Adrenal gland (tissue), 12 donors: Measurements from ENCODE around the gene SHKBP1. TPM values are rescaled to one million over a fixed set of nuclear protein-coding genes. Genes with fewer than 3 reads are reported as not detected.

ENCODE experiments used
- DNase-seq, 7 donors: peaks; one replicate each; pipeline ENCODE4 v3.0.0-alpha.2; 2019 to 2020
- H3K27ac ChIP-seq, 5 donors: fragments of 200-600 bp; sonication (generic) in 4 of 5; 1 replicate in 3 of 5; 2 replicates in 2 of 5; pipeline versions ENCODE4 v1.5.1 to v1.8.0; 2016 to 2020; ENCODE audit warnings: mild to moderate bottlenecking in 1 of 5
- H3K27me3 ChIP-seq: fragments of 200-600 bp; 2 replicates; pipeline ENCODE4 v1.8.0; 2021
- H3K36me3 ChIP-seq, 2 donors: fragments of 200-600 bp; replicated peaks in 1 of 2; 1 replicate in 1 of 2; 2 replicates in 1 of 2; pipeline versions ENCODE4 v1.5.1 to v1.8.0; 2018 to 2022
- H3K4me1 ChIP-seq, 2 donors: fragments of 200-600 bp; replicated peaks in 1 of 2; 1 replicate in 1 of 2; 2 replicates in 1 of 2; pipeline versions ENCODE4 v1.5.1 to v1.8.0; 2018 to 2021
- H3K4me3 ChIP-seq, 4 donors: fragments of 200-600 bp; sonication (generic) in 3 of 4; one replicate each; pipeline ENCODE4 v1.5.1; 2016 to 2018
- H3K9me3 ChIP-seq, 3 donors: fragments of 200-600 bp; sonication (generic) in 1 of 3; replicated peaks in 1 of 3; 1 replicate in 2 of 3; 2 replicates in 1 of 3; pipeline versions ENCODE4 v1.5.1 to v1.8.0; 2016 to 2021
- CTCF ChIP-seq, 6 experiments: fragments of 450-650 bp in 4 of 6; fragments of 200-600 bp in 2 of 6; sonication (generic) in 1 of 6; IDR thresholded peaks; 1 replicate in 5 of 6; 2 replicates in 1 of 6; pipeline versions ENCODE4 v1.5.1 to v1.8.0; 2016 to 2021; ENCODE audit warnings: antibody characterized with exemption in 6 of 6, mild to moderate bottlenecking in 2 of 6, moderate library complexity in 1 of 6
- POLR2A ChIP-seq, 2 donors: fragments of 450-650 bp; IDR thresholded peaks; one replicate each; pipeline ENCODE4 v1.6.1; 2017; ENCODE audit warnings: antibody characterized with exemption in 2 of 2, mild to moderate bottlenecking in 2 of 2, moderate library complexity in 1 of 2
- WGBS, 4 donors: extraction: QIAGEN DNeasy Blood & Tissue Kit in 2 of 4; methylation state at CpG; one replicate each; pipeline versions ENCODE4 v1.1.5 to v1.1.7; 2013 to 2017; 5-methylcytosine and 5-hydroxymethylcytosine counted together
- intact Hi-C, 2 donors: fragments of 100-400 bp; cut with DNase I; formaldehyde crosslinking; loops; one replicate each; pipeline versions ENCODE4 v1.14.1 to v1.15.0; 2022 to 2023
- polyA plus RNA-seq, 3 donors: library from polyadenylated mRNA; stranded (reverse); fragments of 200-250 nt in 2 of 3; fragments of 350-450 nt in 1 of 3; fragmentation: Illumina TruSeq in 1 of 3; extraction: RNeasy Lipid Tissue Mini Kit (QIAGEN cat#74804) in 1 of 3; gene quantifications; one replicate each; pipeline ENCODE4 v1.2.3, GENCODE V29; 2013 to 2014
- total RNA-seq, 9 donors: library from RNA; depleted of rRNA in 4 of 9; stranded (reverse); fragments of >200 nt in 4 of 9; fragments of 120-200 nt in 1 of 9; fragmentation: NEBNext Ultra II Directional in 1 of 9; extraction: Animal tissue kit (Norgen Biotek cat#: 25700) in 1 of 9; gene quantifications; one replicate each; pipeline versions ENCODE4 v1.1.0 to v1.2.4, GENCODE V29; 2013 to 2023
- donor health status: healthy with polysubstance abuse.
- donor health status: Bipolar disorder and iron deficiency.
- donor health status: DM: yes; HTN: yes; CAD: no.
- donor health status: DM: no; HTN: no; CAD: no.
- donor health status: DM: no; HTN: no; CAD: no.
- donor health status: DM: yes; HTN: yes; CAD: no.

The SHKBP1 gene
- total and polyA plus RNA-seq, 12 donors: 12.5 to 157 (median 51.6) TPM

DNA sequence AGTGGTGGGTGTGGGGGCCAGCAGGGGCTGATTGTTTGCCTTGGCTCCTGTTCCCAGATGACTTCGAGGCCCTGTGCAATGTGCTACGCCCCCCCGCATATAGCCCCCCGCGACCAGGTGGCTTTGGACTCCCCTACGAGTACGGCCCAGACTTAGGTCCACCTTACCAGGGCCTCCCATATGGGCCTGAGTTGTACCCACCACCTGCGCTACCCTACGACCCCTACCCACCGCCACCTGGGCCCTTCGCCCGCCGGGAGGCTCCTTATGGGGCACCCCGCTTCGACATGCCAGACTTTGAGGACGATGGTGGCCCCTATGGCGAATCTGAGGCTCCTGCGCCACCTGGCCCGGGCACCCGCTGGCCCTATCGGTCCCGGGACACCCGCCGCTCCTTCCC is 50.2 kb downstream of the SHKBP1 start:
- H3K9me3 ChIP-seq: no peaks in the 10 kb centered on the region
- no peak for DNase-seq
- 91 to 96% (median 93%) methylated on average over 22 to 24 of the region's 24 CpGs for WGBS, 4 donors
- H3K27ac ChIP-seq: no peak overlapping the region
- peaks cover 0 to 19% of the 10 kb centered on the region in 2 donors for H3K36me3 ChIP-seq
- intact Hi-C loops: no loop called here
- TF ChIP-seq CTCF (IDR thresholded peaks at IDR 0.05): no peak
- TF ChIP-seq POLR2A (IDR thresholded peaks at IDR 0.05): no peak
- H3K4me1 ChIP-seq: no peaks in the 10 kb centered on the region
- no peak overlapping the region for H3K4me3 ChIP-seq
- no peaks in the 10 kb centered on the region for H3K27me3 ChIP-seq

DNA sequence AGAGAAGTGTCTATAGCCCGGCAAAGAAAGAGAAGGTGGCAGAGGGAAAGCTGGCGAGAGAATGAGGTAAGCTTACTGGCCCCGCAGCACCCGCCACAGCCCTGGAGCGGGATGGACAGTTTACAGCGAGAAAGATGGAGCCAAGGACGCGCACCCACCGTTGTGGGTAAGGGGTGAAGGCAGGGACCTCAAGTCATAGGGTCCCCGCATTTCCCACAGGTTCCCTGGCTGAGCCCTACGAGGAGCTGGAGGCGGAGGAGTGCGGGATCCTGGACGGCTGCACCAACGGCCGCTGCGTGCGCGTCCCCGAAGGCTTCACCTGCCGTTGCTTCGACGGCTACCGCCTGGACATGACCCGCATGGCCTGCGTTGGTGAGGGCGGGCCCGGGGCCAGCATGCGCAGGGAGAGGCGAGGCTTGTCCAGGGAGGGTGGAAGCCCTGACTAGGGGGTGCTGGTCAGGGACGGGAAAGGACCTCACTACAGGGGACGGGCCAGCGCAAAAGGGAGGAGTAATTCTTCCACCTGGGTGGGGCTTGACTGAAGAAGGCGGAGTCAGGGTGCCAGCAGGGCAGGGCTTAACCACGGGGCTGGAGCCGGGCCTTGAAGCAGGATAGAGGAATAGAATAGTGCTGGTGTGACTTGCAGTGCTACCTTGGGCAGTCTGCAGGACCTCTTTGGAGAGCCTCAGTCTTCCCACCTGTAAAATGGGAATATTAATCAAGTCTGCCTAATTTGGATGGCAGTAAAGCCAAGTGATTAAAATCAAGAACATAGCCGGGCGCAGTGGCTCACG is 51.0 kb downstream of the SHKBP1 start:
- no peak for DNase-seq
- H3K9me3 ChIP-seq: no peaks in the 10 kb centered on the region
- intact Hi-C loops: no loop called here
- TF ChIP-seq CTCF (IDR thresholded peaks at IDR 0.05) (no peak), POLR2A (IDR thresholded peaks at IDR 0.05) (no peak)
- peaks cover 0 to 11% of the 10 kb centered on the region in 2 donors for H3K36me3 ChIP-seq
- no peak overlapping the region for H3K4me3 ChIP-seq
- no peaks in the 10 kb centered on the region for H3K4me1 ChIP-seq
- no peak overlapping the region for H3K27ac ChIP-seq
- H3K27me3 ChIP-seq: no peaks in the 10 kb centered on the region
- 86 to 89% (median 87%) methylated on average over 19 to 39 of the region's 39 CpGs for WGBS, 4 donors

DNA sequence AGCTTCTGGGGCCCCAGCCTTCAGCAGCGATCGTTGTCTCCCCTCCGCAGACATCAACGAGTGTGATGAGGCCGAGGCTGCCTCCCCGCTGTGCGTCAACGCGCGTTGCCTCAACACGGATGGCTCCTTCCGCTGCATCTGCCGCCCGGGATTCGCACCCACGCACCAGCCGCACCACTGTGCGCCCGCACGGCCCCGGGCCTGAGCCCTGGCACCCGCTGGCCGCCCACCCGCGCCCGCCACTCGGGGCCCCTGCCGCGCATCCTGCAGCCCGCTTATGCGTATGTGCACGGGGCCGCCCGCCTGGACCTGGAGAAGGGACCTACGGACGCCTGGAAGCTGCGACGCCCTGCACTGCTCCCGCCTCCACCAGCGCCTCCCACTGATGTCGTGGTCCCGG is 52.7 kb downstream of the SHKBP1 start:
- Histone ChIP-seq H3K27ac (no peak overlapping the region), H3K36me3 (peaks cover 0 to 6% of the 10 kb centered on the region in 2 donors), H3K4me1 (no peaks in the 10 kb centered on the region), H3K9me3 (no peaks in the 10 kb centered on the region), H3K4me3 (no peak overlapping the region), H3K27me3 (no peaks in the 10 kb centered on the region)
- intact Hi-C loops: no loop called here
- TF ChIP-seq POLR2A (IDR thresholded peaks at IDR 0.05) (no peak), CTCF (IDR thresholded peaks at IDR 0.05) (no peak)
- no peak for DNase-seq
- 96% methylated on average over 38 to 42 of the region's 42 CpGs for WGBS, 4 donors

- Histone ChIP-seq H3K27ac (no peak overlapping the region), H3K27me3 (no peaks in the 10 kb centered on the region), H3K4me1 (no peaks in the 10 kb centered on the region), H3K4me3 (no peak overlapping the region), H3K36me3 (peaks cover 0 to 3% of the 10 kb centered on the region in 2 donors), H3K9me3 (no peaks in the 10 kb centered on the region)
- TF ChIP-seq POLR2A (IDR thresholded peaks at IDR 0.05) (no peak), CTCF (IDR thresholded peaks at IDR 0.05) (no peak)
- WGBS, 4 donors: 67 to 82% (median 71%) methylated on average over 15 to 16 of the region's 16 CpGs
- no peak for DNase-seq
- intact Hi-C loops: loop anchor here in 1 of 2 donors (10.0 kb wide), 1 partner anchor 86 kb away; no protein-coding TSS in a partner anchor
Measured at GRCh38 chr19:40630571-40631160, 54.0 kb downstream of the SHKBP1 start.
